ENCODE data around the gene LRRC63.
"Not testable (repeated sequence)": the region's sequence is repeated elsewhere in the genome, so short reads cannot be mapped to it uniquely, and the experiment has no call there.

The LRRC63 gene

DNA sequence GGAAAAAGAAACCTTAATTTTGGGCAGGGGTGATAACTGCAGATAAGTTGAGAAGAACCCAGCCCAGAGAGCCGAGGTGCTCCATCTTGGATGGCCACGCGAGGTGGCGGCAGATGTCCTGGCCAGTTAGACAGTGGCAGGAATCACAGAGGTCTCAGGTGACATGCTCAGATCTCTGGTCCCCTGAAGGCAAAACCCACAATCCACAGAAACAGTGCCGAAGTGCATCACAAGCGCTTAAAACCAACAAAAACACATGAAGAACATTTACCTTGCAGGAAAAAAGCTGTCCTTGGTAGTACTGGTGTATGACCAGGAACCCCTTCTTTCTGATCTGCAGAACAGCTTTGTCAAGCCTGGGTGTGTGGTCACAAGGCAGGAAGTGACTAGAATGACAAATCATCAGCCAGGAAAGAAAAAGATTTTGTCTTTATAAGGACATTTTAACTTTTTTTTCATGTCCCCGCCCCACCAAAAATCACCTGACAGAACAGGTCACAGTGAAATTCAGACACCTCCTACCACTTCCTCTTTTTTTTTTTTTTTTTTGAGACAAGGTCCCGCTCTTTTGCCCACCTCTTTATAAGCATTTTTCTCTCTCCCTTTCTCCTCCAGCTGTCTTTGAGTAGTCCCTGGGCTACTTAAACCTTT is 29.8 kb upstream of the LRRC63 start, which contains the start of gene LCP1:
TSS of gene LCP1 (minus strand) at position 338 of the 651 bp plus-strand sequence. CDS start 22,515 bp downstream, outside the sequence.
- no peak for DNase-seq

DNA sequence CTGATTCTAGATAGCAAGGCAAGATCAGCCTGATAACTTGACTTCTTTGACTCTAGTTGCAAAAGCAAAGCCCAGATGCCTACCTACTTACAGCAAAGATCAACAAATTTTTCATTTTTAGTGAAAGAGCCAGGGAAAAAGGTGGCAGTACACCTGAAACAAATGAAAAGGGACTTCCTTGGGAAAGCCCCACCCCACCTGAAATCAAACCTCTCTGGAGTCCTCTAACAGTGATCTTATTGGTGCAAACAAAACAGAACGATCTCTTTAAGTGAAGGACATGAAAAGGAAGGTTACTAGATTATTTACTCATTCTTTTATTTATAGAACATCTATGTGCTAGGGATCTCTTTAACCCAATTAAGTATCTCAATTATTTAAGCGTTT is 29.2 kb upstream of the LRRC63 start:
- no peak for DNase-seq

DNA sequence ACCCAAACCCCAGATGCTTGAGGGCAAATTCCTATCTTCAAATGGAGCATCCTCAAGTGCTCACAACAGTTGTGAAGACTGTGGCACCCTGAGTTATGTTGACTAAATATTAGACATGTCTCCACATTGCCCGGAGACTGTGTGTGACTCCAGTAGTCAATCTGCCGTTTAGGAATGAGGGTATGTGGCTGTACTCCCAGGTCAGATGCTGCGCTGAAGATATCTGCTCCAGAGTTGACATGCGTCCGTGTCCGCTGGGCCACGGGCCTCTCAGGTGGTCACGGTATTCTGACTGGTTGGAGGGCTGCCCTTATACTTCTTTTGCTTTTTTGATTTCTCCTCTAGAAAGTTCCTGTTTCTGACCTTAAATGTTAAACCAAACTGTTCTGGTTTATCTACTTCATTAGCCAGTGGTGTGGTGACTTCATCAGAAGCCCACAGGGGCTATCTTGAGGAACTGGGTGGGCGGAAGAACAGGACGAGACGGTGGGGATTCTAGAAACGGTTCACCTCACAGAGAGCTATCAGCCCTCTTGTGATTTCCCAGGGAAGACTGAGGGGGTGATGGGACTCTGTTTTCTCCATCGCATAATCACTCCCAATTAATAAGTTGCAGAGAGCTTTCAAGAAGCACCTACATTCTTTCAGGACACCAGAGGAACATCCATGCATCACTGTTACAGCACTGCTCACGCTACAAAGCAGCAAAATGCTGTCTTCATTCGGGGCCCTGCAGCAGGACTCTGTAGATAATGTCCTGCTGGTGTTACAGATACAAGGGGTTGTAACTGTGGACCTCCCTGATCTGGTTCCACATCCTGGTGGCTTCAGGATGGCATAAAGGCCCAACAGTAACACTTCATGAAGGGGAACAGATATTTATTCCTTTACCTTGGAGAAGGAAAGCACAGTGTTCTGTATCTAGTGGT is 28.4 kb upstream of the LRRC63 start:
- DNase-seq = no peak

DNA sequence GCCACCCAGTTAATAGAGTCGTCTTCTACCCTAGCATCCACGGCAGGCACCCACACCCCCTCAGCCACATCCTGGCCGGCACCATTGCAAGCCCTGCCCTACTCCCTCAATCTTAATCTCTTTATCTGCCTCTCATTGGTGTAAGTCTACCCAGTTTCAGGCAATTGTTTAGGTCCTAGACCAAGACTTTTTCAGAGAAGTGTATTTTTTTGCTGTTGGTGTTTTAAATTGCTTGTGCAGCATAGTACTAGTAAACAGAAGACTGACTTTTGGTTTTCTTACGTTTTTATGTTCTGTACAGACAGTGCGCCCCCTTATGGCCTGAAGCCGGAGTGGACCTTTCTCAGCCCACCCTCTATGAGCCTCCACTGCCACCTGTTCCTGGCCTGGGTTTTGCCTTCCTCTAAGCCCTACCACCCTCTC is 27.4 kb upstream of the LRRC63 start:
- no peak for DNase-seq

DNA sequence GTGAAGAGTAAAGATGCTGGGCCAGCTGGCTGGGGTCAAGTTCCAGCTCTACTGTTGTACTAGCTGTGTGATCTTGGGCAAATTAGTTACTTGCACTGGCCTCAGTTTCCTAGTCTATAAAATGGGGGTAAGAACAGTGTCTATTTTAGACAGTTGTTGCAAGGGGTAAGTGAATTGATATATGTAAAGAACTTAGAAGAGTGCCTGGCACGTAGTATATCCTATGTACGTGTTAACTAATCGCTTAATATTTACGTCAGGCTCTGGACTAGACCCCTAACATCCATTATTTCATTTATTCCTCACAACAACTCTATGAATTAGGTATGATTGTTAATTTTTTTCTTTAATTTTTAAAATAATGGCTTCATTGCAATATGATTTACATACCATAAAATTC is 26.1 kb upstream of the LRRC63 start:
- no peak for DNase-seq

DNA sequence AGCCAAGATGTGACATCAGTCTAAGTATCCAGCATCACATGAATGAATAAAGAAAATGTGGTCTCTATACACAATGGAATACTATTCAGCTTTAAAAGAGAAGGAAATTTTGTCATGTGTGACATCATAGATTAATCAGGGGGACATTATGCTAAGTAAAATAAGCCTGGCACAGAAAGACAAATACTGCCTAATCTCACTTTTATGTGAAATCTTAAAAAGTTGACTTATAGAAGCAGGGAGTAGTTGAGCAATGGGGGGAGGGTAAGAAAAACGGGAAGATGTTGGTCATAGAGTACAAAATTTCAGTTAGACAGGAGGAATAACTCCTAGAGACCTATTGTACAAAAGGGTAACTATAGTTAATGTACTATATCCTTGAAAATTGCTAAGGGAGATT is 19.3 kb upstream of the LRRC63 start:
- DNase-seq = no peak

DNA sequence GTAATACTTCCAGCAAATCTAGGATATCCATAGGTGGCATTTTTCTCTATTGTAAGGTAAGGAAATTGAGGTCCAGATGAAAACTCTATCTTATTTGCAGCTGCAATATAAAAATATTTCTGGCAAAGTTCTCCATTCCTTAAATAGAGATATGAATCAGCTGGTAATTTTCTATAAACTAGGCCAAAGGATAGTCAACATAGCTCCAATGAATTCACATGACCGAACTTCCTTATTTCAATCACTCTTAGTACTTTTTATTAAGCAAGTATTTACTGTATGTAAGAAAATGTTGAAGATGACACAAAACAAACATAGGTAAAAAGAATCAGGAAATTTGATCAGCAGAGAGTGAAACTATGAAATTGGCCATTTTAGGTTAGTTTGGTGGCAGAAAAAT is 16.7 kb upstream of the LRRC63 start:
- DNase-seq = no peak

DNA sequence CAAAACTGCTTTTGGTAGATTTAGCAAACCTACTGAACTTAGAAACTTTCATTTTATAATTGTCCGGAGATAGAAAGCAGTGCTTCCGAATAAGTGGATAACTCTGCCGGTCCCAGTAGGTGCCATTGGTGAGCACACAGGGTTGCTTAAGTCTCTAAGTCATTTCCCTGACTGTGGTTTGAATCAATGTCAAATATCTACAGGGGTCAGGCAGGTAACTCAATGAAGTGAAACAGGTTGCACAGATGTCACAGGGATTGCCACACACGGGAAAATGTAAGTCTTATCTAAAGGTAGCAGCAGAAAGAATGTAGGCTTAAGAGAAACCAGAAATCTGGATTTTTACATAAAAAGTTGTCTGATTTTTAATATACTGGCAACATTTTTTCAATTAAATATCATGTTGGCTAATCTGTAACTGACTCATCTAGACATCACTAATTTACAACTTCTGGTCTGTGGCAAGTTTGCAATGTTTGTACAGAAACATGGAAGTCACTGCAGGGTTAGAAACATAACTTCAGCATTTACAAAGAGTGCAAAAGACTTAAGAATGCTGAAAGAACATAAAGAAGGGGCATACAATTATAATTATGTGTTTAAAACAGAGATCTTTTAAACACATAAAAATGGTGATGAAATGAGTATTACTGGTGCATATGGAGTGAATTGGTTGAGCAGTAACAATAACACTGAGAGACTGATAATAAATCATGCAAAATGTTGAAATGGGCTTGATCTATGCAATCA is 14.3 kb upstream of the LRRC63 start:
- DNase-seq = no peak

DNA sequence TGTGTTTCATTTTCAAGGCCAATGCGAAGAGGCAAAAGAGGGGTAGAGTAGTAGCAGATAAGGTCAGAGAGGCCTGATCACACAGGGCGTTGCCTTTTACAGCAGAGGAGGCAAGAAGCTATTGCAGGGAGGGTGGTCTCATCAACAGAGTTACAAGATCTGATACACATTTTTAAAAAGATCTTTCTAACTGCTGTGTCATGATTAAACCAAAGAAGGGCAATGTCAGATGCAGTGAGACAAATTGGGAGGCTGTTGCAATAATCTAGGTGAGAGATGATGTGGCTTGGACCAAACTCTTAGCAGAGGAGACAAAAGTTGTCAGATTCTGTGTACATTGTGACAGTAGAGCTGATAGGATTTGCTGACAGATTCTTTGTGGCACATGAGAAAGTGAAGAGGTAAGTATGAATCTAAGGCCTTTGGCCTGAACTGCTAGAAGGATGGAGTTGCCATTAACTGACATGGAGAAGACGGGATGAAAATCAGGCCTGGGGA is 13.0 kb upstream of the LRRC63 start:
- no peak for DNase-seq

DNA sequence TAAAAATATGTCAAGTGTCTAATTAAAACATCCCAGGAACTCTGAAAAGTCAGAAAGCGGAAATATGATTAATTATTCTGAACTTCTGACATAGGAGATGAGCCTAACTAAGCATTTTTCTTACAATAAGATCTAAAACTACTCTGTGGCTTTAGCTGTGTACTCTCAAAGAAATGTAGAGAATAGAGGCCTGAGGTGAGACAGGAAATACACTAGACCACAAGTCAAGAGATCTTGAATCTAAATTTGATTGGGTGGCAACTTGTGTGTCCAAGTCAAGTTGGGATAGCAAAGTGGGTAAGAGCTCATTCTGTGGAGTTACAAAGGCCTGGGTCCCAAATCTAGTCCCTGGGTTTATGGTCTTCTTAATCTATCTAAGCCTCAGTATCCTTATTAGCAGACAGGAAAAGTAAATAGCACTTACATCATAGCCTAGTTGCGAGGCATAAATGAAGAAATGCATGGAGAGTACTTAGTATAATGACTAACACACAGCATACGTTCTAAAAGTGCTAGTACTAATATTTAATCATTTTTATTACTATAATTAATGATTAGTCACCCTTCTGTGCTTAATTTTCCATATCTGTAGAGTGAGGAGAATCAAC is 9.4 kb upstream of the LRRC63 start:
- DNase-seq = no peak

DNA sequence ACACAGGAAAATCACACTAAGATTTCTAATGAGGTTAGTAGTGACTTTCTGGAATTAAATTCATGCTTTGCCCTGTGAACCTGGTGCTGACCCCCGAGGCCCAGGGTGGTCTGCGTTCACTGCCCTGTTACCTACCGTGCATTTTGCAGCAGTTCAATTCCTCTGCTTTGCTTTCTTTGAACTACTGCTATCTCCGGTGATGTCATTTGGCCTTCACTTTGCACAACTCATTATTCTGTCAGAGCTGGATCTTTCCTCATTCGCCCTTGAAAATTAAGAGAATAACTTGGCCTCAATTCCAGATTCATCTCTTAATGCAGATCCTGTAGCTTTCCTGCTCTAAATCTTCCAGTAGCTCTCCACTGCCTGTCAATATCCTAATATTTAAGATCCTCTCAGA is 8.8 kb upstream of the LRRC63 start:
- DNase-seq = no peak

DNA sequence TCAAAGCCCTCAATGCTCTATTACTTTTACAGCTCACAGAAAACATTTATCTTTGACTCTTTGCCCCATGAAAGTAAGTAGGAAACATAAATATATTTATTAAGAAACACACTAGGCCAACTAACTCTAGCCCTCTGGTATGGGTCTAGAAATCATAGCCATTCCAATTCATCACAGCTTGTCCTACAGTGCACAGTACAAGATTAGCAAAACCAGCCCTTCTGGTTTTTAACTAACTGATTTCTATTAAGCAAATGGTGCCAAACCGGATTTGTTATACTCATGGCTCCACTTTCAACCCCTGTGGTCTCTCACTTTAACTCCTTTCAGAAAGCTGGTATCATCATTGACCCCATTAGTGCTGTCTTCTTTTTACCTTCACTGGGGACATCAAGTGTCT is 5.6 kb upstream of the LRRC63 start:
- no peak for DNase-seq

DNA sequence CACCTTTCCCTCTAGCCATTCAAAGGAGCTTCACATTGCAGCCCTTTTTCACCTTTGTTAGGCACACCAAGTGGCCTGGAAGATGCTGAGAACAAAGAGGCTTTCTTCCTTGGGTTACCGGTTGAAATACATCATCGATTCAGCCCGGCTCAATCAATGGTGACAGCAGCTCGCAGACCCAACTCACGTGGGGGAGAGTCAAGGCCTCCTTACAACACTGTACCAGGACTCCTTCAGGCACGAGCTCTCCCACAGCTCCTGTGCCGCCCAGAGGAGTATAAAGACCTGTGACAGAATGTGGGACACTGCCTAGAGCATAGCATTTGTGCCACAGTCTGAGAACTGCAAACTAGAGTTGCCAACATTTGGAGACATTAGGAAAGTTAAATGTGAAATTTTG is 3.9 kb upstream of the LRRC63 start:
- DNase-seq = no peak

DNA sequence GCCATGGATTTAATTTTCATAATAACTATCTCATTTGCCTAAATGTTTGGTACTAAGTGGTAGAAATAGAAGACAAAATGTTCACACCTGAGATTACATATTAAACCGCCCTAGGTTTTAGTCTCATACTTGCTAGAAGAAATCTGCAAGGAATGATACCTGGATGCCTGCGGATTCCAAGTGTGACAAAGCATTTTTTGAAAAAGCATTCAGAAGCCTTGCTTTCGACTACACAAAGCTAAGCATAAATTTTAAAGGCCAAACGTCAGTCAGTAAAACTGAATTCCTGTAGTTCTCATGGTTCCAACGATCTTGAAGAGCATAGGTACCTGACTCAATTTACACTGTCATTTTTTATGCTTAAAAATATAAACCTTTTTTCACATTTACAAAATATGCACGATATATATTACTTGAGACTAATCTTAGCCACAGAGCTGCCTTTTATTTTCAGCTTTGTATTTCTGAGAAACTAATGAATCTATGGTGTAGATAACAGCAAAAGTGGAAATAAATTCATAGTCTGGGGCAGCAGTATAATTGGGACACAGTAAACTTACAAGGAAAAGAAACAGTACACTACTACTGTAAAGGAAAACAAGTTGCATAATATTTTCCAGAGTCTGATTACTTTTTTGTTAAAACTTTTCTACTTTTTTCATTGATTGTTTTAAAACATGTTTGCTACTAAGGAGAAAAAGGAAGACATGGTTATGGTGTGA is 1.2 kb upstream of the LRRC63 start:
- no peak for DNase-seq

DNA sequence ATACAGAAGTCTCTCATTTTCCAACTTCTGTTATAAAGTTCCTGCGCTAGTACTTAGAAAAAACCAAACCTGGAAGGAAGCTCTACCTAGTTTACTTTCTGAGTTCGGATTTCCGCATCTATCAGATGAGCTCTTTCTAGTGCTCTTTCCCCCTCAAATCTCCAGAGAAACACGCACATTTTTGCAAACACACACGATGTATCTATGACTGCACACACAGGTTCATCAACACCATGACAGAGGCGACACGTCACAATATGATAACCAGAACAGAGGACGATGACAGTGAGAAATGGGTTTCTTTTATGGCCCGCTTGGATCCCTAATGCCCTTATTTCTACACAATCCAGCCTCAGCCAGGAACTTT is 629 bp upstream of the LRRC63 start:
- DNase-seq = no peak

DNA sequence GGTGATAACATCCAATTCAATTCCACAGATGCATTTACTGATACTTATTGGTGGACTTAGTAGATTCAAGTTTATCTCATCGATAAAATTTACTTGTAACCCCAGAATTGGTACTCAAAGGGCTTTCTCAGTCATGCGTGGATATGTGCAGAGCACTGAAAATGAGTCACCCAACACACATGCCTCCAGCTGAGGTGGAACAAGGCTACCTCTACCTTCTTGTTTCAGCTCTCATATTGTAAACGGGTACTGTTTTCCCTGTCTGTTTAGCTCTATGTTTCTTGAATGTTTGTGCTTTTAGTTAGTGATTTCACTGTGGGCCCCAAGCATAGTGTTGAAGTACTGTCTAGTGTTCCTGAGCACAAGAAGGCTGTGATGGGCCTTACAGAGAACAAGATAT is 1.5 kb downstream of the LRRC63 start:
- DNase-seq = no peak

DNA sequence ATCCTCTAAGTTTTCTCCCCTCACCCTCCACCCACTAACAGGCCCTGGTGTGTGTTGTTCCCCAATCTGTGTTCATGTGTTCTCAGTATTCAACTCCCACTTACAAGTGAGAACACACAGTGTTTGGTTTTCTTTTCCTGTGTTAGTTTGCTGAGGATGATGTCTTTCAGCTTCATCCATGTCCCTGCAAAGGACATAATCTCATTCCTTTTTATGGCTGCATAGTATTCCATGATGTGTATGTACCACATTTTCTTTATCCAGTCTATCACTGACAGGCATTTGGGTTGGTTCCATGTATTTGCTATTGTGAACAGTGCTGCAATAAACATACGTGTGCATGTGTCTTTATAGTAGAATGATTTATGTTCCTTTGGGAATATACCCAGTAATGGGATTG is 3.0 kb downstream of the LRRC63 start:
- DNase-seq = not testable (repeated sequence)

DNA sequence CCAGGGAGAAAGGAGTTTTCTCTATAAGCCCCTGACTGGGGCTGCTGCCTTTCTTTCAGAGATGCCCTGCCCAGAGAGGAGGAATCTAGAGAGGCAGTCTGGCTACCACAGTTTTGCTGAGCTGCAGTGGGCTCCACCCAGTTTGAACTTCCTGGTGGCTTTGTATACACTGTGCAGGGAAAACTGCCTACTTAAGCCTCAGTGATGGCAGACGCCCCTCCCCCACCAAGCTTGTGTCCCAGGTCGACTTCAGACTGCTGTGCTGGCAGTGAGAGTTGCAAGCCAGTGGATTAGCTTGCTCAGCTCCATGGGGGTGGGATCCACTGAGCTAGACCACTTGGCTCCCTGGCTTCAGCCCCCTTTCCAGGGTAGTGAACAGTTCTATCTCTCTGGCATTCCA is 8.5 kb downstream of the LRRC63 start:
- not testable (repeated sequence) for DNase-seq

DNA sequence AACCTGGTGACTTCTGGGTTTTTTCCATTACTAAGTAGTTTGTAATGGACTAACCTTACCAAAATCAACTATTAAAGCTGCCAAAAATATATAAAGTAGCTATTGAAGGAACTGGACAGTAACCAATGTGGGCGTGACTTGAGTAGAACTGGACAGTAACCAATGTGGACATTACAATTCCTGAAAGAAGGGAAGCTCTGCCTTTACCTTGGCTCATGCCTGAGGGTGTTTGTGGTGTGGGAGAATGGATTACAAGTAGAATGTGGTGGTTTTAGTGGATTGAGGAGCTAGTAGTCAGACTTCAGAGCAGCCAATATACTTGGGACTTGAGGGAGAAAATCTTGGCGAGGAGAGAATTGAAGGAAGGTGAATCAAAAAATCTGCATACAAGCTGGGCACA is 17.5 kb downstream of the LRRC63 start:
- DNase-seq = no peak

DNA sequence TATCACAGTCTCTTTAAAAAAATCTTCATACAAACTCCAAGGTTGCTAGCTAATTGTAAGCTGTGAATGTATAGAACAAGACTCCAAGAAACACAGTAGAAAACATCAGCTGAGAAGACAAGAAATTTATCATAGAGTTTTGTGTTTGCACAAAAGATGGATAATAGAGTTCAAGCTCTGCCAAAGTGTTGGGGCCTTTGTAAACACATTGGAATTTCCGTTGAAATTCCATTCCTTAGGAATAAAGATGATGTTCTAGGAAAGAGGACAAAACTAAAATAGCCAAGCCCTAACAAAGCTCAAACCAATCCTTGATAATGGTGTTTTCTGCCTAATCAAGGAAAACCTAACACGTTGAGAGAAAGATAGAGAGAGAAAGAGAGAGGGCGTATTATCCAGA is 20.6 kb downstream of the LRRC63 start:
- DNase-seq = no peak

DNA sequence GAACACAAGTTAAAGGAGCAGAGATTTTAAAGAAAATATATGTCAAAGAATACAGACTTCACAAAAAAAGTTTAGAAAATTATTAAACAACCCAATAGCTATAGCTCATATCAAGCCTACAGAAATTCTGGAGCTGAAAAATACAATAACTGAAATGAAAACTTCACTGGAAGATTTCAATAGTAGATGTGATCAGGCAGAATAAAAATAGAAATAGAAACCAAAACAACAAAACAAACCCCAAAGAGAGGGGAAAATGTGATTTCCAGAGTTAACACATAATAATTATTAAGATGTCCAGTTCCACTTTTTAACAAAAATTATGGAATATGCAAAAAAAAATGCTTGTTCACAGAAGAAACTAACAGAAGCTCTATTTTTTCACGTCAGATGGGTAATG is 23.6 kb downstream of the LRRC63 start:
- DNase-seq = no peak

DNA sequence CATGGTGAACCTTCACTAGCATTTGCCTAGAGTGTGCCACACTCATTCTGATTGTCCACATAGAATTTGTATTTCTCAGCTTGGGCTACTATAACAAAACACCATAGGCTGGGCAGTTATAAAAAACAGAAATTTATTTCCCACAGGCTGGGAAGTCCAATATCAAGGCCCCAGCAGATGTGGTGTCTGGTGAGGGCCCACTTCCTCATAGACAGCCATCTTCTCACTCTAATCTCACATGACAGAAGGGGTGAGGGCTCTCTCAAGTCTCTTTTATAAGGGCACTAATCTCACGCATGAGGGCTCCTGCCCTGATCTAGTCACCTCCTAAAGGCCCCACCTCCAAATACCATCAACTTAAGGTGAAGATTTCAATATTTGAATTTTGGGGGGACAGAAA is 53.6 kb downstream of the LRRC63 start:
- no peak for DNase-seq
